Endothelial cell (in vitro differentiated cells): ENCODE data around the gene FUOM. TPM values are rescaled to one million over a fixed set of nuclear protein-coding genes. Genes with fewer than 3 reads are reported as not detected.
"Not testable (repeated sequence)": the region's sequence is repeated elsewhere in the genome, so short reads cannot be mapped to it uniquely, and the experiment has no call there.

Experiments
- DNase-seq: peaks from one replicate; pipeline ENCODE4 v3.0.0; 2021; ENCODE audit warnings: low spot score
- H3K27ac Mint-ChIP-seq: one replicate; pipeline ENCODE4 v1.8.0; 2021; ENCODE audit warnings: mixed read lengths, inconsistent platforms; ENCODE audit not compliant: unreplicated experiment
- H3K27me3 Mint-ChIP-seq: one replicate; pipeline ENCODE4 v1.8.0; 2021; ENCODE audit warnings: mild to moderate bottlenecking, moderate library complexity, mixed read lengths, inconsistent platforms; ENCODE audit not compliant: unreplicated experiment
- H3K36me3 Mint-ChIP-seq: one replicate; pipeline ENCODE4 v1.8.0; 2021; ENCODE audit warnings: mild to moderate bottlenecking, low read depth, mixed read lengths, inconsistent platforms; ENCODE audit not compliant: unreplicated experiment
- H3K4me1 Mint-ChIP-seq: one replicate; pipeline ENCODE4 v1.8.0; 2021; ENCODE audit warnings: mild to moderate bottlenecking, mixed read lengths, inconsistent platforms; ENCODE audit not compliant: unreplicated experiment
- H3K4me3 Mint-ChIP-seq: one replicate; pipeline ENCODE4 v1.8.0; 2021; ENCODE audit warnings: mild to moderate bottlenecking, mixed read lengths, inconsistent platforms; ENCODE audit not compliant: unreplicated experiment
- H3K9me3 Mint-ChIP-seq: one replicate; pipeline ENCODE4 v1.8.0; 2021; ENCODE audit warnings: mixed read lengths, inconsistent platforms; ENCODE audit not compliant: unreplicated experiment
- CTCF ChIP-seq: fragments of 200-600 bp; sonication (generic); IDR thresholded peaks from one replicate; pipeline ENCODE4 v1.5.0; 2021; ENCODE audit warnings: antibody characterized with exemption; ENCODE audit not compliant: unreplicated experiment
- total RNA-seq: library from RNA; stranded (reverse); fragmentation: NEBNext Ultra II Directional; extraction: Animal tissue kit (Norgen Biotek cat#: 25700); gene quantifications from one replicate; pipeline ENCODE4 v1.2.1, GENCODE V29; 2021; ENCODE audit not compliant: unreplicated experiment

The FUOM gene
- total RNA-seq, 1 donor from 2014 or later = 8.9 TPM

- peaks cover 27% of the 10 kb centered on the region for H3K27me3 Mint-ChIP-seq
- no peaks in the 10 kb centered on the region for H3K36me3 Mint-ChIP-seq
- no peak overlapping the region for H3K27ac Mint-ChIP-seq
- H3K9me3 Mint-ChIP-seq = no peaks in the 10 kb centered on the region
- H3K4me3 Mint-ChIP-seq = peak overlapping the region; percentile 83
- no peak for TF ChIP-seq CTCF
- H3K4me1 Mint-ChIP-seq = peaks cover 2% of the 10 kb centered on the region
- peak; percentile 46 for DNase-seq
Measured at GRCh38 chr10:133378251-133379096, 20.7 kb upstream of the FUOM start.

GRCh38 chr10:133377818-133378250 lies 20.0 kb upstream of the FUOM start:
- TF ChIP-seq CTCF = no peak
- H3K27ac Mint-ChIP-seq = no peak overlapping the region
- peaks cover 2% of the 10 kb centered on the region for H3K4me1 Mint-ChIP-seq
- H3K4me3 Mint-ChIP-seq = peak overlapping the region; percentile 83
- no peak for DNase-seq
- no peaks in the 10 kb centered on the region for H3K9me3 Mint-ChIP-seq
- H3K36me3 Mint-ChIP-seq = no peaks in the 10 kb centered on the region
- peaks cover 27% of the 10 kb centered on the region for H3K27me3 Mint-ChIP-seq

- peaks cover 27% of the 10 kb centered on the region for H3K27me3 Mint-ChIP-seq
- no peak for TF ChIP-seq CTCF
- no peak overlapping the region for H3K4me3 Mint-ChIP-seq
- DNase-seq = no peak
- H3K36me3 Mint-ChIP-seq = no peaks in the 10 kb centered on the region
- no peaks in the 10 kb centered on the region for H3K9me3 Mint-ChIP-seq
- no peak overlapping the region for H3K27ac Mint-ChIP-seq
- peaks cover 2% of the 10 kb centered on the region for H3K4me1 Mint-ChIP-seq
Measured at GRCh38 chr10:133377025-133377817, 19.4 kb upstream of the FUOM start.

GRCh38 chr10:133376183-133376582 lies 18.4 kb upstream of the FUOM start:
- H3K4me3 Mint-ChIP-seq = peak overlapping the region; percentile 79
- peaks cover 27% of the 10 kb centered on the region for H3K27me3 Mint-ChIP-seq
- not testable (repeated sequence) for H3K9me3 Mint-ChIP-seq, H3K36me3 Mint-ChIP-seq, H3K27ac Mint-ChIP-seq, DNase-seq, H3K4me1 Mint-ChIP-seq

GRCh38 chr10:133375357-133376115 lies 17.7 kb upstream of the FUOM start:
- DNase-seq = no peak
- H3K27me3 Mint-ChIP-seq = peaks cover 25% of the 10 kb centered on the region
- H3K27ac Mint-ChIP-seq = no peak overlapping the region
- H3K4me3 Mint-ChIP-seq = no peak overlapping the region
- peaks cover 2% of the 10 kb centered on the region for H3K36me3 Mint-ChIP-seq
- no peaks in the 10 kb centered on the region for H3K9me3 Mint-ChIP-seq
- H3K4me1 Mint-ChIP-seq = peaks cover 4% of the 10 kb centered on the region
- no peak for TF ChIP-seq CTCF
